BJ (cell line): ENCODE data around the gene MED13L. TPM values are rescaled to one million over a fixed set of nuclear protein-coding genes. Genes with fewer than 3 reads are reported as not detected.

Experiments
- CTCF ChIA-PET: fragments of 350-600 bp; formaldehyde crosslinking; extraction: SDS; loops from one replicate; lab custom pipeline; 2021; ENCODE audit warnings: antibody characterized with exemption, inconsistent platforms; lab: Yijun Ruan, JAX
- POLR2A ChIA-PET: fragments of 300-600 bp; sonication (Branson Sonifier 250); formaldehyde crosslinking; extraction: SDS; loops from one replicate; lab custom pipeline; 2021; ENCODE audit warnings: antibody characterized with exemption; lab: Charles Lee
- DNase-seq: peaks from one replicate; pipeline ENCODE4 v3.0.0-alpha.2; 2011; ENCODE audit warnings: low read depth
- H3K27me3 ChIP-seq: 2 replicates; pipeline ENCODE4 v1.6.0; 2011; ENCODE audit warnings: low read length; ENCODE audit not compliant: control insufficient read depth, insufficient read depth
- H3K36me3 ChIP-seq: 2 replicates; pipeline ENCODE4 v1.5.1; 2011; ENCODE audit warnings: low read length; ENCODE audit not compliant: control insufficient read depth, insufficient read depth
- H3K4me3 ChIP-seq: 2 replicates; pipeline ENCODE4 v1.5.1; 2011; ENCODE audit warnings: low read depth, mild to moderate bottlenecking, control low read depth, low read length
- polyA plus RNA-seq: library from polyadenylated mRNA; depleted of rRNA; stranded (reverse); fragments of >200 nt; gene quantifications from 2 replicates; pipeline ENCODE4 v1.2.3, GENCODE V29; 2011
- TF ChIP-seq, protein P1 (sequence below): IDR thresholded peaks from 2 replicates; pipeline ENCODE4 v1.5.1; 2011; ENCODE audit warnings: low read depth, mild to moderate bottlenecking, control low read depth, inconsistent platforms, low read length, moderate library complexity; ENCODE audit not compliant: insufficient read depth

MED13L gene
- polyA plus RNA-seq, 1 experiment: 43.7 TPM

DNA sequence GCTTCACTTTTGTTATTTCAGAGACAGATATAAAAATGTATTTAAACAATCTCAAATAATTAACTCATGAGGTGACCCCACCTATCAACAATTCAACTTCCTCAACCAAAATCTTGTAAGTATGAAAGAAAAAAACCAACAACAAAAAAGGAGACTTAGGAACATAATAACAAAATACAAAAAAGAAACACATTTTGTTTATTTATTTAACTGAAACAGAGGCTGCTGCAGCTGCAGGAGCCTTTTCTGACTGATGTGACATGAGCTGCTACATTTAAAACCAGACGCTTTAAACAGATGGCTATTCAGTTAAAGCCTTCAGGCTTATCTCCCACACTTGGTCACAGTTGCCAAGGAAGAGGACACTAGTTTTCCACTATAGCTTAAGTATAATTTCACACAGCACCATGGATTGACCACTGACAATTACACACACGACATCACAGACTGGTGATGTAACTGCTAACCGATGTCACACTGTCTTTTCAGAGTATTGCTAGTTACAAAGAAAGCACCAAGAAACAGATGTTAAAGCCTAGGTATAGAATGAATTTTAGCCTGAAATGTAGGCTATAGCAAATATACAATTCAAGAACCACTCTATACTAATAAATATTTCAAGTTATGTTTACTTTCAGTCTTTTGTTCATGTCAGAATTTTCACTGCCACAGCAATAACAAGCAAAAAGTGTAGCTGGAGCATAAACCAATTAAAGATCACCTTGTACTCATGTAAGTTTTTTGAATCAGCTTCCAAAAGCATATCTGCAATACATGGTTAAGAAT is 113.0 kb downstream of the MED13L start:
- H3K36me3 ChIP-seq: no peaks in the 10 kb centered on the region
- CTCF ChIA-PET: interaction anchor here (0.7 to 1.3 kb wide), 2 partner anchors 12 to 14 kb away, joined by 3 to 4 read pairs; no protein-coding TSS in a partner anchor
- TF ChIP-seq, protein P1, sequence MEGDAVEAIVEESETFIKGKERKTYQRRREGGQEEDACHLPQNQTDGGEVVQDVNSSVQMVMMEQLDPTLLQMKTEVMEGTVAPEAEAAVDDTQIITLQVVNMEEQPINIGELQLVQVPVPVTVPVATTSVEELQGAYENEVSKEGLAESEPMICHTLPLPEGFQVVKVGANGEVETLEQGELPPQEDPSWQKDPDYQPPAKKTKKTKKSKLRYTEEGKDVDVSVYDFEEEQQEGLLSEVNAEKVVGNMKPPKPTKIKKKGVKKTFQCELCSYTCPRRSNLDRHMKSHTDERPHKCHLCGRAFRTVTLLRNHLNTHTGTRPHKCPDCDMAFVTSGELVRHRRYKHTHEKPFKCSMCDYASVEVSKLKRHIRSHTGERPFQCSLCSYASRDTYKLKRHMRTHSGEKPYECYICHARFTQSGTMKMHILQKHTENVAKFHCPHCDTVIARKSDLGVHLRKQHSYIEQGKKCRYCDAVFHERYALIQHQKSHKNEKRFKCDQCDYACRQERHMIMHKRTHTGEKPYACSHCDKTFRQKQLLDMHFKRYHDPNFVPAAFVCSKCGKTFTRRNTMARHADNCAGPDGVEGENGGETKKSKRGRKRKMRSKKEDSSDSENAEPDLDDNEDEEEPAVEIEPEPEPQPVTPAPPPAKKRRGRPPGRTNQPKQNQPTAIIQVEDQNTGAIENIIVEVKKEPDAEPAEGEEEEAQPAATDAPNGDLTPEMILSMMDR: no peak
- no peak for DNase-seq
- POLR2A ChIA-PET: no interaction called here
- no peak overlapping the region for H3K4me3 ChIP-seq
- H3K27me3 ChIP-seq: no peaks in the 10 kb centered on the region

- Histone ChIP-seq H3K36me3 (no peaks in the 10 kb centered on the region), H3K4me3 (no peak overlapping the region), H3K27me3 (no peaks in the 10 kb centered on the region)
- CTCF ChIA-PET: no interaction called here
- POLR2A ChIA-PET: no interaction called here
- TF ChIP-seq, protein P1: no peak
- no peak for DNase-seq
These were observed 115.4 kb downstream of the MED13L start for GRCh38 chr12:116162071-116162470.

DNA sequence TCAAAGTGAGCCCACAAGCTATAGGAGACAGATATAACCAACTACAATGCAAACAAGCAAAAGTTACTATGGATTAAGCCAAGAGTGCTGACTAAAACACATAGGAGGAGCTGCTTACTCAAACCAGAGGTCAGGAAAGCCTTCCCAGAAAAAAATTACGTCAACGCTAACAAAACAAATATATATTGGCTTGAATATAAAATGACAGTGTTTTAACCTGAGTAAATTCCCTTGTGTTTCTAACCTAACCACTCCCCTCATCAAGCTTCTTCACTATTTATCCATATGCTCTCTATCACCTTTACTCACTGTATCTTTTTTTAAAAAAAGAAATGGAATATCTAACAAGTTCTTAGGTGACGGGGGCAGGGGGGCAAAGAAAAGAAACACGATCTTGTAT is 115.9 kb downstream of the MED13L start:
- Histone ChIP-seq H3K27me3 (no peaks in the 10 kb centered on the region), H3K36me3 (no peaks in the 10 kb centered on the region), H3K4me3 (no peak overlapping the region)
- no peak for DNase-seq
- TF ChIP-seq, protein P1: no peak
- ChIA-PET CTCF (interaction anchor here (1.0 kb wide), 1 partner anchor 733 kb away, joined by 3 read pairs; no protein-coding TSS in a partner anchor), POLR2A (no interaction called here)

DNA sequence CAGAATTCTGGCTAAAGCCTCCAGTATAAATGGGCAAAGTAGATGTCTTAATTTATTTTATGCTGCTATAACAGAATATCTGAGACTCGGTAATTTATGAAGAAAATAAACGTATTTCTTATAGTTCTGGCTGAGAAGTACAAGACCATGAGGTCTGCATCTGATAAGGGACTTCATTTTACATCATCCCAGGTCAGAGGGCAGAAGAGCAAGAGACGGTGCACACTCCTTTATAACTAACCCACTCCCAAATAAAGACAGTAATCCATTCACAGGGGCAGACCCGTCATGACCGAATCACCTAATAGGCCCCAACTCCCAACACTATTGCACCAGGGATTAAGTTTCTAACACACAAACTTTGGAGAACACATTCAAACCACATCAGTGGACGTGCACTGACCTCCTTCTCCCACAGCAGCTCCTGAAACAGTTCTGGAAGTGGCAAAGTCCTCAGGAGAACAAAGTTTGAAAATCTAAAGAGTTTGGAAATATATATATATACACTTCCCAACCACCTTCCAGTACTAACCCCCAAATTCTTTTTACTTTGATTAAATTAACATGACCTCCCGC is 116.5 kb downstream of the MED13L start:
- no peaks in the 10 kb centered on the region for H3K36me3 ChIP-seq
- TF ChIP-seq, protein P1: no peak
- POLR2A ChIA-PET: no interaction called here
- no peak for DNase-seq
- no peaks in the 10 kb centered on the region for H3K27me3 ChIP-seq
- H3K4me3 ChIP-seq: no peak overlapping the region
- CTCF ChIA-PET: interaction anchor here (1.0 kb wide), 1 partner anchor 734 kb away, joined by 3 read pairs; no protein-coding TSS in a partner anchor

- CTCF ChIA-PET: no interaction called here
- Histone ChIP-seq H3K27me3 (no peaks in the 10 kb centered on the region), H3K36me3 (no peaks in the 10 kb centered on the region), H3K4me3 (no peak overlapping the region)
- POLR2A ChIA-PET: no interaction called here
- TF ChIP-seq, protein P1: no peak
- no peak for DNase-seq
These were observed 117.3 kb downstream of the MED13L start for GRCh38 chr12:116160231-116160630.
